GM23338 (cell line): ENCODE results near the gene CIZ1. TPM values are rescaled to one million over a fixed set of nuclear protein-coding genes. Genes with fewer than 3 reads are reported as not detected.

Source experiments
- ATAC-seq: fragments of 200-7000 bp; cut with Tn5 transposase; 3 replicates; pipeline ENCODE4 v1.9.1; 2020
- DNase-seq: peaks from one replicate; pipeline ENCODE4 v3.0.0-alpha.2; 2015; ENCODE audit warnings: low spot score
- H2AFZ ChIP-seq: fragments of 200-600 bp; sonication (generic); 2 replicates; pipeline ENCODE4 v1.8.0; 2016; ENCODE audit warnings: antibody characterized with exemption, mild to moderate bottlenecking, moderate library complexity
- H3F3A ChIP-seq: fragments of 200-600 bp; sonication (generic); replicated peaks from 2 replicates; pipeline ENCODE4 v1.8.0; 2017; ENCODE audit warnings: antibody characterized with exemption, mixed run types, low read depth
- H3K27ac ChIP-seq: fragments of 200-600 bp; sonication (generic); 2 replicates; pipeline ENCODE4 v1.6.1; 2016; ENCODE audit warnings: low read depth
- H3K27me3 ChIP-seq: fragments of 200-600 bp; sonication (generic); 2 replicates; pipeline ENCODE4 v1.8.0; 2016; ENCODE audit warnings: mild to moderate bottlenecking, mixed run types, moderate library complexity; ENCODE audit not compliant: insufficient read depth
- H3K36me3 ChIP-seq: fragments of 200-600 bp; sonication (generic); 2 replicates; pipeline ENCODE4 v1.8.0; 2016; ENCODE audit warnings: mild to moderate bottlenecking; ENCODE audit not compliant: insufficient read depth
- H3K4me1 ChIP-seq: fragments of 200-600 bp; sonication (generic); 2 replicates; pipeline ENCODE4 v1.8.0; 2016; ENCODE audit warnings: mild to moderate bottlenecking, moderate library complexity; ENCODE audit not compliant: insufficient read depth
- H3K4me2 ChIP-seq: fragments of 200-600 bp; sonication (generic); 2 replicates; pipeline ENCODE4 v1.7.1; 2017; ENCODE audit warnings: mixed run types
- H3K4me3 ChIP-seq: fragments of 200-600 bp; sonication (generic); 2 replicates; pipeline ENCODE4 v1.6.1; 2016; ENCODE audit warnings: mixed run types
- H3K79me2 ChIP-seq: fragments of 200-600 bp; sonication (generic); replicated peaks from 2 replicates; pipeline ENCODE4 v1.8.0; 2017; ENCODE audit warnings: mild to moderate bottlenecking; ENCODE audit not compliant: insufficient read depth
- H3K9me2 ChIP-seq: fragments of 200-600 bp; sonication (generic); 2 replicates; pipeline ENCODE4 v1.8.0; 2017; ENCODE audit not compliant: insufficient read depth
- H4K20me1 ChIP-seq: fragments of 200-600 bp; sonication (generic); replicated peaks from 2 replicates; pipeline ENCODE4 v1.8.0; 2017; ENCODE audit warnings: mild to moderate bottlenecking; ENCODE audit not compliant: insufficient read depth
- H3K27ac Mint-ChIP-seq: 2 replicates; pipeline ENCODE4 v1.8.0; 2020; ENCODE audit warnings: inconsistent platforms, mild to moderate bottlenecking, moderate library complexity, mixed read lengths
- H3K27me3 Mint-ChIP-seq: 3 replicates; pipeline ENCODE4 v1.8.0; 2022; ENCODE audit warnings: low read depth, mild to moderate bottlenecking, moderate library complexity, mixed read lengths, inconsistent platforms; ENCODE audit not compliant: insufficient read depth, poor library complexity
- H3K36me3 Mint-ChIP-seq: 3 replicates; pipeline ENCODE4 v1.8.0; 2021; ENCODE audit warnings: low read depth, mild to moderate bottlenecking, inconsistent platforms, moderate library complexity, mixed read lengths
- H3K4me1 Mint-ChIP-seq: 3 replicates; pipeline ENCODE4 v1.8.0; 2020; ENCODE audit warnings: mild to moderate bottlenecking, inconsistent platforms, mixed read lengths
- H3K4me3 Mint-ChIP-seq: 3 replicates; pipeline ENCODE4 v1.8.0; 2021; ENCODE audit warnings: moderate library complexity, mild to moderate bottlenecking, inconsistent platforms, mixed read lengths
- H3K9me3 Mint-ChIP-seq: 3 replicates; pipeline ENCODE4 v1.8.0; 2020; ENCODE audit warnings: moderate library complexity, mild to moderate bottlenecking, inconsistent platforms, mixed read lengths
- JUNB ChIP-seq: IDR thresholded peaks from one replicate; pipeline ENCODE4 v1.6.1; 2016; ENCODE audit warnings: antibody characterized with exemption; ENCODE audit not compliant: unreplicated experiment
- ZNF114 ChIP-seq: fragments of 250-450 bp; sonication (Bioruptor Pico); IDR thresholded peaks from 2 replicates; pipeline ENCODE4 v1.5.0; 2020; ENCODE audit warnings: mild to moderate bottlenecking, moderate library complexity
- polyA plus RNA-seq: library from polyadenylated mRNA; unstranded; fragments of >200 nt; fragmentation: Nextera tagmentation; extraction: Ambion mirVana; gene quantifications from 2 replicates; pipeline ENCODE4 v1.2.1, GENCODE V29; 2016
- total RNA-seq: library from RNA; depleted of rRNA; stranded (reverse); fragments of >200 nt; shearing (Covaris generic); gene quantifications from 2 replicates; pipeline ENCODE4 v1.2.3, GENCODE V29; 2014
- TF ChIP-seq, protein P1 (sequence below): fragments of 250-450 bp; sonication (Bioruptor Pico); IDR thresholded peaks from 2 replicates; pipeline ENCODE4 v1.5.0; 2020; ENCODE audit warnings: mild to moderate bottlenecking, moderate library complexity
- TF ChIP-seq, protein P2 (sequence below): IDR thresholded peaks from one replicate; pipeline ENCODE4 v1.6.1; 2018; ENCODE audit warnings: antibody characterized with exemption; ENCODE audit not compliant: unreplicated experiment
- TF ChIP-seq, protein P3 (sequence below): IDR thresholded peaks from 2 replicates; pipeline ENCODE4 v1.6.1; 2016; ENCODE audit warnings: antibody characterized with exemption

CIZ1 gene
- total and polyA plus RNA-seq, 2 experiments from 2014 or later: 49.6 to 61.4 TPM

DNA sequence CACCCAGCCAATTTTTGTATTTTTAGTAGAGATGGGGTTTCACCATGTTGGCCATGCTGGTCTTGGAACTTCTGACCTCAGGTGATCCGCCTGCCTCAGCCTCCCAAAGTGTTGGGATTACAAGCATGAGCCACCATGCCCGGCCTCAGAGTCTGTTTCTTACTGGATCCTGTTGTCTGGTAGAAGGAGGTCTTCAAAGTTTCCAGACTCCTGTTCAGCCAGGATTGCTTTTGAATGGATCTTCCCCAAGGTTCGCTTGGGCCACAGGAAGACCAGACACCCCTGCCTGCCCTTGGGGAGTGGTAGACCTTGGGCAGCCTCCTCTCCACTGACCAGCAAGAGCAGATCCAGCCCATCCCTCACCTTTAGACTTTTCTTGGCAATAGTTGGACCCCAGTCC lies 49.8 kb downstream of the CIZ1 start:
- Mint-ChIP-seq H3K4me3 (no peak overlapping the region), H3K9me3 (no peaks in the 10 kb centered on the region), H3K4me1 (peaks cover 4% of the 10 kb centered on the region), H3K36me3 (no peaks in the 10 kb centered on the region), H3K27ac (no peak overlapping the region), H3K27me3 (peaks cover 2% of the 10 kb centered on the region)
- TF ChIP-seq, protein P1, sequence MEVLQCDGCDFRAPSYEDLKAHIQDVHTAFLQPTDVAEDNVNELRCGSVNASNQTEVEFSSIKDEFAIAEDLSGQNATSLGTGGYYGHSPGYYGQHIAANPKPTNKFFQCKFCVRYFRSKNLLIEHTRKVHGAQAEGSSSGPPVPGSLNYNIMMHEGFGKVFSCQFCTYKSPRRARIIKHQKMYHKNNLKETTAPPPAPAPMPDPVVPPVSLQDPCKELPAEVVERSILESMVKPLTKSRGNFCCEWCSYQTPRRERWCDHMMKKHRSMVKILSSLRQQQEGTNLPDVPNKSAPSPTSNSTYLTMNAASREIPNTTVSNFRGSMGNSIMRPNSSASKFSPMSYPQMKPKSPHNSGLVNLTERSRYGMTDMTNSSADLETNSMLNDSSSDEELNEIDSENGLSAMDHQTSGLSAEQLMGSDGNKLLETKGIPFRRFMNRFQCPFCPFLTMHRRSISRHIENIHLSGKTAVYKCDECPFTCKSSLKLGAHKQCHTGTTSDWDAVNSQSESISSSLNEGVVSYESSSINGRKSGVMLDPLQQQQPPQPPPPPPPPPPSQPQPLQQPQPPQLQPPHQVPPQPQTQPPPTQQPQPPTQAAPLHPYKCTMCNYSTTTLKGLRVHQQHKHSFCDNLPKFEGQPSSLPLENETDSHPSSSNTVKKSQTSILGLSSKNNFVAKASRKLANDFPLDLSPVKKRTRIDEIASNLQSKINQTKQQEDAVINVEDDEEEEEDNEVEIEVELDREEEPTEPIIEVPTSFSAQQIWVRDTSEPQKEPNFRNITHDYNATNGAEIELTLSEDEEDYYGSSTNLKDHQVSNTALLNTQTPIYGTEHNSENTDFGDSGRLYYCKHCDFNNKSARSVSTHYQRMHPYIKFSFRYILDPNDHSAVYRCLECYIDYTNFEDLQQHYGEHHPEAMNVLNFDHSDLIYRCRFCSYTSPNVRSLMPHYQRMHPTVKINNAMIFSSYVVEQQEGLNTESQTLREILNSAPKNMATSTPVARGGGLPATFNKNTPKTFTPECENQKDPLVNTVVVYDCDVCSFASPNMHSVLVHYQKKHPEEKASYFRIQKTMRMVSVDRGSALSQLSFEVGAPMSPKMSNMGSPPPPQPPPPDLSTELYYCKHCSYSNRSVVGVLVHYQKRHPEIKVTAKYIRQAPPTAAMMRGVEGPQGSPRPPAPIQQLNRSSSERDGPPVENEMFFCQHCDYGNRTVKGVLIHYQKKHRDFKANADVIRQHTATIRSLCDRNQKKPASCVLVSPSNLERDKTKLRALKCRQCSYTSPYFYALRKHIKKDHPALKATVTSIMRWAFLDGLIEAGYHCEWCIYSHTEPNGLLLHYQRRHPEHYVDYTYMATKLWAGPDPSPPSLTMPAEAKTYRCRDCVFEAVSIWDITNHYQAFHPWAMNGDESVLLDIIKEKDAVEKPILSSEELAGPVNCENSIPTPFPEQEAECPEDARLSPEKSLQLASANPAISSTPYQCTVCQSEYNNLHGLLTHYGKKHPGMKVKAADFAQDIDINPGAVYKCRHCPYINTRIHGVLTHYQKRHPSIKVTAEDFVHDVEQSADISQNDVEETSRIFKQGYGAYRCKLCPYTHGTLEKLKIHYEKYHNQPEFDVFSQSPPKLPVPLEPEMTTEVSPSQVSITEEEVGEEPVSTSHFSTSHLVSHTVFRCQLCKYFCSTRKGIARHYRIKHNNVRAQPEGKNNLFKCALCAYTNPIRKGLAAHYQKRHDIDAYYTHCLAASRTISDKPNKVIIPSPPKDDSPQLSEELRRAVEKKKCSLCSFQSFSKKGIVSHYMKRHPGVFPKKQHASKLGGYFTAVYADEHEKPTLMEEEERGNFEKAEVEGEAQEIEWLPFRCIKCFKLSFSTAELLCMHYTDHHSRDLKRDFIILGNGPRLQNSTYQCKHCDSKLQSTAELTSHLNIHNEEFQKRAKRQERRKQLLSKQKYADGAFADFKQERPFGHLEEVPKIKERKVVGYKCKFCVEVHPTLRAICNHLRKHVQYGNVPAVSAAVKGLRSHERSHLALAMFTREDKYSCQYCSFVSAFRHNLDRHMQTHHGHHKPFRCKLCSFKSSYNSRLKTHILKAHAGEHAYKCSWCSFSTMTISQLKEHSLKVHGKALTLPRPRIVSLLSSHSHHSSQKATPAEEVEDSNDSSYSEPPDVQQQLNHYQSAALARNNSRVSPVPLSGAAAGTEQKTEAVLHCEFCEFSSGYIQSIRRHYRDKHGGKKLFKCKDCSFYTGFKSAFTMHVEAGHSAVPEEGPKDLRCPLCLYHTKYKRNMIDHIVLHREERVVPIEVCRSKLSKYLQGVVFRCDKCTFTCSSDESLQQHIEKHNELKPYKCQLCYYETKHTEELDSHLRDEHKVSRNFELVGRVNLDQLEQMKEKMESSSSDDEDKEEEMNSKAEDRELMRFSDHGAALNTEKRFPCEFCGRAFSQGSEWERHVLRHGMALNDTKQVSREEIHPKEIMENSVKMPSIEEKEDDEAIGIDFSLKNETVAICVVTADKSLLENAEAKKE (CRISPR knock-in tag): no peak
- no peak for TF ChIP-seq ZNF114 (CRISPR knock-in tag)
- TF ChIP-seq, protein P2, sequence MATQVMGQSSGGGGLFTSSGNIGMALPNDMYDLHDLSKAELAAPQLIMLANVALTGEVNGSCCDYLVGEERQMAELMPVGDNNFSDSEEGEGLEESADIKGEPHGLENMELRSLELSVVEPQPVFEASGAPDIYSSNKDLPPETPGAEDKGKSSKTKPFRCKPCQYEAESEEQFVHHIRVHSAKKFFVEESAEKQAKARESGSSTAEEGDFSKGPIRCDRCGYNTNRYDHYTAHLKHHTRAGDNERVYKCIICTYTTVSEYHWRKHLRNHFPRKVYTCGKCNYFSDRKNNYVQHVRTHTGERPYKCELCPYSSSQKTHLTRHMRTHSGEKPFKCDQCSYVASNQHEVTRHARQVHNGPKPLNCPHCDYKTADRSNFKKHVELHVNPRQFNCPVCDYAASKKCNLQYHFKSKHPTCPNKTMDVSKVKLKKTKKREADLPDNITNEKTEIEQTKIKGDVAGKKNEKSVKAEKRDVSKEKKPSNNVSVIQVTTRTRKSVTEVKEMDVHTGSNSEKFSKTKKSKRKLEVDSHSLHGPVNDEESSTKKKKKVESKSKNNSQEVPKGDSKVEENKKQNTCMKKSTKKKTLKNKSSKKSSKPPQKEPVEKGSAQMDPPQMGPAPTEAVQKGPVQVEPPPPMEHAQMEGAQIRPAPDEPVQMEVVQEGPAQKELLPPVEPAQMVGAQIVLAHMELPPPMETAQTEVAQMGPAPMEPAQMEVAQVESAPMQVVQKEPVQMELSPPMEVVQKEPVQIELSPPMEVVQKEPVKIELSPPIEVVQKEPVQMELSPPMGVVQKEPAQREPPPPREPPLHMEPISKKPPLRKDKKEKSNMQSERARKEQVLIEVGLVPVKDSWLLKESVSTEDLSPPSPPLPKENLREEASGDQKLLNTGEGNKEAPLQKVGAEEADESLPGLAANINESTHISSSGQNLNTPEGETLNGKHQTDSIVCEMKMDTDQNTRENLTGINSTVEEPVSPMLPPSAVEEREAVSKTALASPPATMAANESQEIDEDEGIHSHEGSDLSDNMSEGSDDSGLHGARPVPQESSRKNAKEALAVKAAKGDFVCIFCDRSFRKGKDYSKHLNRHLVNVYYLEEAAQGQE: no peak
- TF ChIP-seq, protein P3, sequence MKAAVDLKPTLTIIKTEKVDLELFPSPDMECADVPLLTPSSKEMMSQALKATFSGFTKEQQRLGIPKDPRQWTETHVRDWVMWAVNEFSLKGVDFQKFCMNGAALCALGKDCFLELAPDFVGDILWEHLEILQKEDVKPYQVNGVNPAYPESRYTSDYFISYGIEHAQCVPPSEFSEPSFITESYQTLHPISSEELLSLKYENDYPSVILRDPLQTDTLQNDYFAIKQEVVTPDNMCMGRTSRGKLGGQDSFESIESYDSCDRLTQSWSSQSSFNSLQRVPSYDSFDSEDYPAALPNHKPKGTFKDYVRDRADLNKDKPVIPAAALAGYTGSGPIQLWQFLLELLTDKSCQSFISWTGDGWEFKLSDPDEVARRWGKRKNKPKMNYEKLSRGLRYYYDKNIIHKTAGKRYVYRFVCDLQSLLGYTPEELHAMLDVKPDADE: no peak
- no peak for TF ChIP-seq JUNB
- DNase-seq (no peak), ATAC-seq (no peak)
- Histone ChIP-seq H3K9me2 (no peaks in the 10 kb centered on the region), H4K20me1 (no peaks in the 10 kb centered on the region), H3K27ac (no peak overlapping the region), H3K36me3 (no peaks in the 10 kb centered on the region), H2AFZ (no peak overlapping the region), H3K79me2 (no peaks in the 10 kb centered on the region), H3K4me3 (no peak overlapping the region), H3K27me3 (no peaks in the 10 kb centered on the region), H3K4me2 (no peak overlapping the region), H3F3A (no peaks in the 10 kb centered on the region), H3K4me1 (no peaks in the 10 kb centered on the region)
